ENCODE data around the gene GC.
"Not testable (repeated sequence)": the region's sequence is repeated elsewhere in the genome, so short reads cannot be mapped to it uniquely, and the experiment has no call there.

Gene GC

DNA sequence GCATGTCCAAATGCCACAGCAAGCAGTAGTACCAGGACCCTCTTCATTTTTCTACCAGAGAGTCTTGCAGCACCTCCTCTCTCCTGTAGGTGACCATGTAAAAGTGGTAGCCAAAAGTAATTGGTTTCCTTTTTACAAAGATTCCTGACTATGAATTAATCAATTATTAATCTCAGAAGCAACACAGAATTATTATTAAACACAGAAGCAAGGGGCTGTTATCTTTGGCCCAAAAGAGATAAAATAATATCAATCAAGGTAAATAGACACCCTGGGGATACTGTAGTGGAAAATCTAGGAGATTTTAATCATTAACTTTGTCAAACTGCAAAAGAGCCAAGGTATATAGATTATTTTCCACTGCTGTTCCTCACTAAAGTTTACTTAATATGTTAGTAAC is at the start of gene GC:
Gene GC, minus strand, starts transcription at position 108 of the 400 bp plus-strand sequence. Its CDS starts 61 bp downstream, at position 47.
- no peaks in the 10 kb centered on the region for H3K36me3 ChIP-seq (ENCODE audit: control insufficient read depth, insufficient read depth, low read length)
- peaks cover 3% of the 10 kb centered on the region; the same call in 1 of the 2 replicates for H3K4me1 ChIP-seq (ENCODE audit: control insufficient read depth, insufficient read depth, low read length)
- H3K4me3 ChIP-seq (ENCODE audit: low read depth, low read length), result no peak within 1 kb of the TSS
- H3K9me3 ChIP-seq (ENCODE audit: control insufficient read depth, insufficient read depth, low read length), result no peaks in the 10 kb centered on the region
- no peak within 1 kb of the TSS for H3K27ac ChIP-seq (ENCODE audit: low read depth, low read length)
- no peak within 1 kb of the TSS for H3K9ac ChIP-seq (ENCODE audit: low read depth, low read length)
- H3K27me3 ChIP-seq (ENCODE audit: control insufficient read depth, insufficient read depth, low read length), result no peaks in the 10 kb centered on the region

DNA sequence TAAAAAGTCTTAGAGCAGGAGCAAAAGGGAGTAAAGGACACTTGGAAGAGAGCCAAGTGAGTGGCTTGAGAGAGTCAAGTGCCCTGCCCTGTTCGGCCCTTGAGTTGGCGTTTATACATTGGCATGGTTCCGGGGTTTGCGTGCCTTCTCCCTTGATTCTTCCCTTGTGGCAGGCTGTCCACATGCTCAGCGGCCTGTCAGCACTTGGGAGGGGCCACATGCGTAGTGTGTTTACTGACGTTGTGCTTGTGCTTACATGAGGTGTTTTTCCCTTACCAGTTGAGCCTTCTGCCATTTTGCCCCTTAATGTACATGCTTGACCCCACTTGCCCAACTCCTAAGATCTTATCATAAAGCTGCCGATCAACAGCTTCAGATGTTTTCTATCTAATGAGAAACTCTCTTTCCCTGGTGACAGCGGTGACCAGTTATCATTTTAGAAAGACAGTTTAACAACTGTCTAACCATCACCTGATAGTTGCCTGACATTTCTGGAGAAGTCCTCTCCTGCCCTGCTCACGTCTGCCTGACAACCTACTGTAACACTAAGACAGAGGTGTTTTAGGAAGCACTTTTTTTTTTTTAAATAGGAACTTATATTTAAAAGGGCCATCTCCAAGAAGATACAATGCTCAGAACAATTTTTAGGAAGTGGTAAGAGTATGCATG is 49.5 kb upstream of the GC start:
- Histone ChIP-seq H3K4me1 (ENCODE audit: control insufficient read depth, insufficient read depth, low read length) (peaks cover 34% of the 10 kb centered on the region), H3K36me3 (ENCODE audit: control insufficient read depth, insufficient read depth, low read length) (no peaks in the 10 kb centered on the region), H3K4me3 (ENCODE audit: low read depth, low read length) (no peak overlapping the region), H3K9ac (ENCODE audit: low read depth, low read length) (no peak overlapping the region), H3K27ac (ENCODE audit: low read depth, low read length) (no peak overlapping the region), H3K9me3 (ENCODE audit: control insufficient read depth, insufficient read depth, low read length) (0 out of 2 replicates have a peak, but pooled peaks cover 3% of the 10 kb centered on the region), H3K27me3 (ENCODE audit: control insufficient read depth, insufficient read depth, low read length) (no peaks in the 10 kb centered on the region)

DNA sequence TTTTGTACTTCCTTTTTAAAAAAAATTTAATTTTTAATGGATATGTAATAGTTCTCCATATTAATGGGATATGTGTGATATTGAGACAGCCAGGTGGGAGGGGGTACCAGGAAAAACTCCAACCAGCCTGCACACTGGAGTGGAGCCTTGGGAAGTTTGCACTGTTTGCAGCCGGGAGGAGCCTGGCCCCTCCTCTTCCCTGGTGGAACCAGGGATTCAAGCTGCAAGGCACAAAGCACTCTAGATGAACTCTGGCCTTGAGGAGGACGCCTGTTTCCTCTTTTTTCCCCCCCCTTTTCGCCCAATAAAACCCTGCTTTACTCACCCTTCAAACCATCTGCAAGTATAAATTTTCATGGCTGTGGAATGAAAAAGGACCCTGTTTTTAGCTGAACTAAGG is 48.2 kb upstream of the GC start:
- H3K27ac ChIP-seq (ENCODE audit: low read depth, low read length), result no peak overlapping the region
- no peak overlapping the region for H3K4me3 ChIP-seq (ENCODE audit: low read depth, low read length)
- H3K9ac ChIP-seq (ENCODE audit: low read depth, low read length), result no peak overlapping the region
- H3K27me3 ChIP-seq (ENCODE audit: control insufficient read depth, insufficient read depth, low read length), result no peaks in the 10 kb centered on the region
- H3K36me3 ChIP-seq (ENCODE audit: control insufficient read depth, insufficient read depth, low read length), result no peaks in the 10 kb centered on the region
- peaks cover 46% of the 10 kb centered on the region for H3K4me1 ChIP-seq (ENCODE audit: control insufficient read depth, insufficient read depth, low read length)
- 0 out of 2 replicates have a peak, but pooled peaks cover 3% of the 10 kb centered on the region for H3K9me3 ChIP-seq (ENCODE audit: control insufficient read depth, insufficient read depth, low read length)

GRCh38 chr4:71830497-71831190 is 46.8 kb upstream of the GC start:
- Histone ChIP-seq H3K27me3 (ENCODE audit: control insufficient read depth, insufficient read depth, low read length) (no peaks in the 10 kb centered on the region), H3K9ac (ENCODE audit: low read depth, low read length) (no peak overlapping the region), H3K36me3 (ENCODE audit: control insufficient read depth, insufficient read depth, low read length) (no peaks in the 10 kb centered on the region), H3K27ac (ENCODE audit: low read depth, low read length) (peak overlapping the region; percentile 34), H3K9me3 (ENCODE audit: control insufficient read depth, insufficient read depth, low read length) (0 out of 2 replicates have a peak, but pooled peaks cover 3% of the 10 kb centered on the region), H3K4me3 (ENCODE audit: low read depth, low read length) (no peak overlapping the region), H3K4me1 (ENCODE audit: control insufficient read depth, insufficient read depth, low read length) (peaks cover 53% of the 10 kb centered on the region)

GRCh38 chr4:71828470-71828869 is 44.6 kb upstream of the GC start:
- no peaks in the 10 kb centered on the region for H3K27me3 ChIP-seq (ENCODE audit: control insufficient read depth, insufficient read depth, low read length)
- H3K4me3 ChIP-seq (ENCODE audit: low read depth, low read length), result peak overlapping the region; percentile 18; the same call in 1 of the 2 replicates
- no peaks in the 10 kb centered on the region for H3K9me3 ChIP-seq (ENCODE audit: control insufficient read depth, insufficient read depth, low read length)
- no peaks in the 10 kb centered on the region for H3K36me3 ChIP-seq (ENCODE audit: control insufficient read depth, insufficient read depth, low read length)
- H3K27ac ChIP-seq (ENCODE audit: low read depth, low read length), result peak overlapping the region; percentile 93
- H3K9ac ChIP-seq (ENCODE audit: low read depth, low read length), result 0 out of 2 replicates have a peak overlapping the region, but pooled peaks have one; percentile 9
- H3K4me1 ChIP-seq (ENCODE audit: control insufficient read depth, insufficient read depth, low read length), result peaks cover 53% of the 10 kb centered on the region

DNA sequence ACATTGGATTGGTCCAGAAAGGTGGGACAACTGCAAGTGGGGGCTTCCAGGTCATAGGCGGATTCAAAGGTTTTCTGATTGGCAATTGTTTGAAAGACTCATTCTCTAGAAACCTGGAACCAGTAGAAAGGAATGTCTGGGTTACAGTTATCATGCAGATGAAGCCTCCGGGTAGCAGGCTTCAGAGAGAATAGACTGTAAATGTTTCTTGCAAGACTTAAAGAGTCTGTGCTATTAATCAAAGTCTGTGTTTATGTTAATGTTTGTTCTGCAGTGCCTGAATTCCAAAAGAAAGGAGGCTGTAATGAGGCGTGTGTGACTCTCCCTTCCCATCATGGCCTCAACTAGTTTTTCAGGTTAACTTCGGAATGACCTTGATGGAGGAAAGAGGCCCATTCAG is 43.9 kb upstream of the GC start:
- Histone ChIP-seq H3K4me1 (ENCODE audit: control insufficient read depth, insufficient read depth, low read length) (peaks cover 53% of the 10 kb centered on the region), H3K4me3 (ENCODE audit: low read depth, low read length) (peak overlapping the region; percentile 21; the same call in 1 of the 2 replicates), H3K9ac (ENCODE audit: low read depth, low read length) (peak overlapping the region; percentile 9; the same call in 1 of the 2 replicates), H3K9me3 (ENCODE audit: control insufficient read depth, insufficient read depth, low read length) (no peaks in the 10 kb centered on the region), H3K36me3 (ENCODE audit: control insufficient read depth, insufficient read depth, low read length) (no peaks in the 10 kb centered on the region), H3K27ac (ENCODE audit: low read depth, low read length) (peak overlapping the region; percentile 93), H3K27me3 (ENCODE audit: control insufficient read depth, insufficient read depth, low read length) (no peaks in the 10 kb centered on the region)

DNA sequence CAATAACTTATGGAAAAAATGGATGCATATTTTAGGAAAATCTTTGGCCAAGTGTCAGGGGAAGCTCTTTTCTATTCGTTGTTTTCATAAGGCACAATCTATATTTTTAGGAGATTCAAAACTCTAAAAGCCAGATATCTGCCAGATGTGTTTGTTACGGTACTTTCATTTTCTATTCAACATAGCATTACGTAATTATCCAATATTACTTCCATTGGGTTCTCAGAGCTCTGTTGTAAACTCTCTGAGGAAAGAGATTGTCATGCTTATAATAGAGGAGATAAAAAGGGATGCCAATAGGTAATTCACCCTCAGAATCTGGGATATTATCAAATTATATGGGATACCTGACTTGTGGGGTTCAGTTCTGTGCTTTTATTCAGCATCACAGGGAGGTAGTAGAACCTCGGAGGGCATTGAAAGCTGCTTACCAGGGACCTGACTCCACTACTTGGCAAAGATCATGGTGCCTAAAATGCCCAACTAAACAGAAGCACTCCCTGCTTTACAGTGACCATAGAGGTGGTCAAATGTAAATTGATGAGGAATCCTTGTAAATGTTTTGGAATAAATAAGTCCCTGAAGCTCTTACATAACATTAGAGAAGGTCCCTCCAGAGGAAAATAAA is 32.9 kb upstream of the GC start:
- no peak overlapping the region for H3K4me3 ChIP-seq (ENCODE audit: low read depth, low read length)
- no peak overlapping the region for H3K27ac ChIP-seq (ENCODE audit: low read depth, low read length)
- H3K9me3 ChIP-seq (ENCODE audit: control insufficient read depth, insufficient read depth, low read length), result no peaks in the 10 kb centered on the region
- H3K36me3 ChIP-seq (ENCODE audit: control insufficient read depth, insufficient read depth, low read length), result no peaks in the 10 kb centered on the region
- H3K4me1 ChIP-seq (ENCODE audit: control insufficient read depth, insufficient read depth, low read length), result peaks cover 4% of the 10 kb centered on the region; the same call in 1 of the 2 replicates
- H3K9ac ChIP-seq (ENCODE audit: low read depth, low read length), result no peak overlapping the region
- H3K27me3 ChIP-seq (ENCODE audit: control insufficient read depth, insufficient read depth, low read length), result no peaks in the 10 kb centered on the region

DNA sequence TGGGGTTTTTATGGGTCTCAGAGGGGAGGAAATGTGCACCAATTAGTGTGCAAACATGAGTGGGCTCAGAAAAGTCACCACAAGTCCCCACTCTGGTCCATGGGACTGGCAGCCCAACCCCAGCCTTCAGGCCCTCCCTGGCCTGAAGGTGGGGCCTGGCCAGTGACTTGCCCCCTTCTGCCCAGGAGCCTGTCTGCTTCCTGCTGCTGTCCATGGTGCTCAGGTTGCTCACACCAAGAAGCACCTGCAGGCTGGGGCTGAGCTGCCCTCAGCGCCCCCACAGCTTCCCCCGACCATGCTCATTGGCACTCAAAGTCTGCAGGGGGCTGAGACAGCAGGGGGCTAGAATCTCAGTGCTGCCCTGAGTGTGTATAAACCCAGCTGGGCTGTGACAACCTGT is 30.6 kb upstream of the GC start:
- Histone ChIP-seq H3K4me3 (ENCODE audit: low read depth, low read length) (no peak overlapping the region), H3K27ac (ENCODE audit: low read depth, low read length) (no peak overlapping the region), H3K27me3 (ENCODE audit: control insufficient read depth, insufficient read depth, low read length) (no peaks in the 10 kb centered on the region), H3K9ac (ENCODE audit: low read depth, low read length) (no peak overlapping the region), H3K36me3 (ENCODE audit: control insufficient read depth, insufficient read depth, low read length) (no peaks in the 10 kb centered on the region), H3K4me1 (ENCODE audit: control insufficient read depth, insufficient read depth, low read length) (no peaks in the 10 kb centered on the region), H3K9me3 (ENCODE audit: control insufficient read depth, insufficient read depth, low read length) (no peaks in the 10 kb centered on the region)

GRCh38 chr4:71809805-71810204 is 25.9 kb upstream of the GC start:
- H3K9me3 ChIP-seq (ENCODE audit: control insufficient read depth, insufficient read depth, low read length); H3K27me3 ChIP-seq (ENCODE audit: control insufficient read depth, insufficient read depth, low read length); H3K4me1 ChIP-seq (ENCODE audit: control insufficient read depth, insufficient read depth, low read length); H3K4me3 ChIP-seq (ENCODE audit: low read depth, low read length); H3K27ac ChIP-seq (ENCODE audit: low read depth, low read length); H3K36me3 ChIP-seq (ENCODE audit: control insufficient read depth, insufficient read depth, low read length); H3K9ac ChIP-seq (ENCODE audit: low read depth, low read length): not testable (repeated sequence)

DNA sequence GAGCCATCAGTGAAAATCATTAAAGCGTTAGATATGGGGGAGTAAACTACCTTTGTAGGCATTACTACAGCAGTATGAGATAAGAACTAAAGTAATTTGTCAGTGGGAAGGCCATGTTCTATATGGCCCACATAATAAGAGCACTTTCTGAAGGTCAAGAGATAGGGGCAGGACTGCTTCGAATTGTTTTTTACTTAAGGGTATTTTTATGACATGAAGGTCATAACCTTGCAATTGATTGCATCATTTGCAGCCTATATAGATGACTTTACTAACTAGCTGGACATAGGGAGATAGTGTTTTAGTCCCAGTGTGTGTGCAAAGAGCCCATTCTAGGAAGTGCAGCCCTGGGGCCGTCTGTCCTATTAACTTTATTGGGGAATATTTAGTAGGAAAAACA is 23.6 kb upstream of the GC start:
- Histone ChIP-seq H3K9ac (ENCODE audit: low read depth, low read length) (no peak overlapping the region), H3K27me3 (ENCODE audit: control insufficient read depth, insufficient read depth, low read length) (no peaks in the 10 kb centered on the region), H3K4me3 (ENCODE audit: low read depth, low read length) (no peak overlapping the region), H3K4me1 (ENCODE audit: control insufficient read depth, insufficient read depth, low read length) (no peaks in the 10 kb centered on the region), H3K27ac (ENCODE audit: low read depth, low read length) (no peak overlapping the region), H3K9me3 (ENCODE audit: control insufficient read depth, insufficient read depth, low read length) (no peaks in the 10 kb centered on the region), H3K36me3 (ENCODE audit: control insufficient read depth, insufficient read depth, low read length) (no peaks in the 10 kb centered on the region)

GRCh38 chr4:71805230-71805629 is 21.4 kb upstream of the GC start:
- H3K9me3 ChIP-seq (ENCODE audit: control insufficient read depth, insufficient read depth, low read length); H3K4me1 ChIP-seq (ENCODE audit: control insufficient read depth, insufficient read depth, low read length): not testable (repeated sequence)

More at GRCh38 chr4:71805230-71805629, 21.4 kb upstream of the GC start:
- H3K27ac ChIP-seq (ENCODE audit: low read depth, low read length); H3K36me3 ChIP-seq (ENCODE audit: control insufficient read depth, insufficient read depth, low read length); H3K27me3 ChIP-seq (ENCODE audit: control insufficient read depth, insufficient read depth, low read length); H3K9ac ChIP-seq (ENCODE audit: low read depth, low read length); H3K4me3 ChIP-seq (ENCODE audit: low read depth, low read length): not testable (repeated sequence)

Measured in HUES48 (cell line).